ENCODE results near the gene ZNF491. TPM values are rescaled to one million over a fixed set of nuclear protein-coding genes. Genes with fewer than 3 reads are reported as not detected.

Gene ZNF491
- total RNA-seq (1 to 10 TPM; 3.6 to 6.1 (median 5.1) TPM), polyA plus RNA-seq (1 to 10 TPM in 1 of 3 donors, under 1 TPM in 2; 0.46 to 1.0 (median 0.60) TPM)

GRCh38 chr19:11798391-11799330 lies at the start of gene ZNF491:
TSS of gene ZNF491 (plus strand) at chr19:11798523. CDS start at chr19:11805954, 7,431 bp downstream.
- TF ChIP-seq EP300 (IDR thresholded peaks at IDR 0.05) (no peak), POLR2A (IDR thresholded peaks at IDR 0.05) (peak; percentile 46 to 65), POLR2AphosphoS5 (IDR thresholded peaks at IDR 0.05) (peak; percentile 70 to 93 (median 84)), CTCF (IDR thresholded peaks at IDR 0.05) (peak in 1 of 4 experiments; percentile 26)
- intact Hi-C loops (cut with DNase I): loop anchor here (1.0 to 5.0 kb wide), 3 partner anchors 16 to 264 kb away; partner anchors contain the start of genes ZNF440 and ZNF844
- no peaks in the 10 kb centered on the region for H3K9me3 ChIP-seq

GRCh38 chr19:11749751-11750150 lies 48.6 kb upstream of the ZNF491 start:
- intact Hi-C loops (cut with DNase I): no loop called here

More at GRCh38 chr19:11798391-11799330, at the start of gene ZNF491:
- H3K27ac ChIP-seq: peak within 1 kb of the TSS; percentile 82 to 88 (median 86)
- 0 to 1% methylated on average over 56 of the region's 56 CpGs for WGBS, 2 donors
- H3K4me3 ChIP-seq: peak within 1 kb of the TSS; percentile 59 to 74 (median 69)
- H3K27me3 ChIP-seq: no peaks in the 10 kb centered on the region
- no peaks in the 10 kb centered on the region for H3K36me3 ChIP-seq
- peaks cover 0 to 20% (median 13%) of the 10 kb centered on the region in 4 donors for H3K4me1 ChIP-seq
- peak; percentile 95 for DNase-seq

GRCh38 chr19:11752244-11752736 lies 46.0 kb upstream of the ZNF491 start:
- Histone ChIP-seq H3K4me3 (no peak overlapping the region), H3K27me3 (no peaks in the 10 kb centered on the region), H3K27ac (no peak overlapping the region), H3K9me3 (peaks cover 0 to 6% (median 2%) of the 10 kb centered on the region in 4 donors), H3K36me3 (no peaks in the 10 kb centered on the region), H3K4me1 (no peaks in the 10 kb centered on the region)
- TF ChIP-seq POLR2A (IDR thresholded peaks at IDR 0.05) (no peak), POLR2AphosphoS5 (IDR thresholded peaks at IDR 0.05) (no peak), EP300 (IDR thresholded peaks at IDR 0.05) (no peak), CTCF (IDR thresholded peaks at IDR 0.05) (no peak)
- intact Hi-C loops (cut with DNase I): no loop called here
- no peak for DNase-seq
- 67 to 91% methylated on average over 2 of the region's 2 CpGs for WGBS, 2 donors

More at GRCh38 chr19:11749751-11750150, 48.6 kb upstream of the ZNF491 start:
- no peaks in the 10 kb centered on the region for H3K36me3 ChIP-seq
- H3K9me3 ChIP-seq: peaks cover 0 to 6% (median 2%) of the 10 kb centered on the region in 4 donors
- no peak for DNase-seq
- H3K27me3 ChIP-seq: no peaks in the 10 kb centered on the region
- 36 to 67% methylated on average over 2 of the region's 2 CpGs for WGBS, 2 donors
- TF ChIP-seq EP300 (IDR thresholded peaks at IDR 0.05): no peak
- no peak for TF ChIP-seq CTCF (IDR thresholded peaks at IDR 0.05)
- no peak for TF ChIP-seq POLR2AphosphoS5 (IDR thresholded peaks at IDR 0.05)
- no peak for TF ChIP-seq POLR2A (IDR thresholded peaks at IDR 0.05)
- H3K4me3 ChIP-seq: no peak overlapping the region
- no peak overlapping the region for H3K27ac ChIP-seq
- H3K4me1 ChIP-seq: no peaks in the 10 kb centered on the region

- Histone ChIP-seq H3K9me3 (peaks cover 0 to 6% (median 2%) of the 10 kb centered on the region in 4 donors), H3K4me1 (no peaks in the 10 kb centered on the region), H3K27me3 (no peaks in the 10 kb centered on the region), H3K36me3 (no peaks in the 10 kb centered on the region), H3K27ac (no peak overlapping the region), H3K4me3 (no peak overlapping the region)
- TF ChIP-seq EP300 (IDR thresholded peaks at IDR 0.05) (no peak), POLR2AphosphoS5 (IDR thresholded peaks at IDR 0.05) (no peak), CTCF (IDR thresholded peaks at IDR 0.05) (no peak), POLR2A (IDR thresholded peaks at IDR 0.05) (no peak)
- WGBS, 2 donors: 90 to 92% methylated on average over 4 of the region's 4 CpGs
- DNase-seq: no peak
- intact Hi-C loops (cut with DNase I): no loop called here
Observed at GRCh38 chr19:11754663-11755062, 43.7 kb upstream of the ZNF491 start.

Measured in sigmoid colon (tissue), 7 donors.